Small intestine (tissue), 7 donors: ENCODE results near the gene MECR. TPM values are rescaled to one million over a fixed set of nuclear protein-coding genes. Genes with fewer than 3 reads are reported as not detected.

Experiments
- DNase-seq, 2 donors: peaks; one replicate each; pipeline versions ENCODE4 v3.0.0 to v3.0.0-alpha.2; 2013
- FAIRE-seq: peaks from 2 replicates; lab custom pipeline; 2012; peaks lifted over from hg19 to GRCh38; lab: Jason Lieb, UNC
- H3K27ac ChIP-seq, 3 donors: one replicate each; pipeline ENCODE4 v1.5.1; 2013; ENCODE audit warnings: low read length in 2 of 3, mild to moderate bottlenecking in 2 of 3, control low read depth in 1 of 3, inconsistent platforms in 1 of 3, low read depth in 1 of 3, moderate library complexity in 1 of 3
- H3K27me3 ChIP-seq, 3 donors: one replicate each; pipeline ENCODE4 v1.6.1; 2013; ENCODE audit warnings: low read length in 3 of 3, inconsistent platforms in 1 of 3; ENCODE audit not compliant: control insufficient read depth in 3 of 3, insufficient read depth in 3 of 3
- H3K36me3 ChIP-seq, 3 donors: one replicate each; pipeline ENCODE4 v1.6.1; 2013; ENCODE audit warnings: low read length in 3 of 3, inconsistent platforms in 1 of 3, low read depth in 1 of 3, mild to moderate bottlenecking in 1 of 3, moderate library complexity in 1 of 3; ENCODE audit not compliant: control insufficient read depth in 3 of 3, insufficient read depth in 2 of 3
- H3K4me1 ChIP-seq, 3 donors: one replicate each; pipeline ENCODE4 v1.6.1; 2013; ENCODE audit warnings: low read length in 2 of 3, inconsistent platforms in 1 of 3, low read depth in 1 of 3, mild to moderate bottlenecking in 1 of 3, moderate library complexity in 1 of 3; ENCODE audit not compliant: control insufficient read depth in 3 of 3, insufficient read depth in 2 of 3
- H3K4me3 ChIP-seq, 3 donors: one replicate each; pipeline ENCODE4 v1.5.1; 2013; ENCODE audit warnings: low read length in 3 of 3, control low read depth in 1 of 3, inconsistent platforms in 1 of 3, low read depth in 1 of 3, mild to moderate bottlenecking in 1 of 3, moderate library complexity in 1 of 3
- H3K9me3 ChIP-seq, 2 donors: one replicate each; pipeline ENCODE4 v1.6.1; 2013; ENCODE audit warnings: low read depth in 1 of 2, low read length in 1 of 2; ENCODE audit not compliant: control insufficient read depth in 2 of 2, insufficient read depth in 1 of 2
- WGBS, 3 donors: extraction: QIAGEN DNeasy Blood & Tissue Kit; methylation state at CpG; one replicate each; pipeline ENCODE4 v1.1.7; 2013; 5-methylcytosine and 5-hydroxymethylcytosine counted together
- polyA plus RNA-seq, 4 donors: library from polyadenylated mRNA; stranded (reverse) in 3 of 4; unstranded in 1 of 4; fragments of 200-250 nt in 3 of 4; fragments of 120-200 nt in 1 of 4; gene quantifications; one replicate each; pipeline versions ENCODE4 v1.2.1 to v1.2.3, GENCODE V29; 2013
- donor health status: healthy with polysubstance abuse.
- donor health status: control.
- donor health status: control.
- donor health status: Bipolar disorder and iron deficiency.
- donor health status: healthy.

Gene MECR
- polyA plus RNA-seq, 4 donors: 9.7 to 21.3 (median 19.6) TPM

DNA sequence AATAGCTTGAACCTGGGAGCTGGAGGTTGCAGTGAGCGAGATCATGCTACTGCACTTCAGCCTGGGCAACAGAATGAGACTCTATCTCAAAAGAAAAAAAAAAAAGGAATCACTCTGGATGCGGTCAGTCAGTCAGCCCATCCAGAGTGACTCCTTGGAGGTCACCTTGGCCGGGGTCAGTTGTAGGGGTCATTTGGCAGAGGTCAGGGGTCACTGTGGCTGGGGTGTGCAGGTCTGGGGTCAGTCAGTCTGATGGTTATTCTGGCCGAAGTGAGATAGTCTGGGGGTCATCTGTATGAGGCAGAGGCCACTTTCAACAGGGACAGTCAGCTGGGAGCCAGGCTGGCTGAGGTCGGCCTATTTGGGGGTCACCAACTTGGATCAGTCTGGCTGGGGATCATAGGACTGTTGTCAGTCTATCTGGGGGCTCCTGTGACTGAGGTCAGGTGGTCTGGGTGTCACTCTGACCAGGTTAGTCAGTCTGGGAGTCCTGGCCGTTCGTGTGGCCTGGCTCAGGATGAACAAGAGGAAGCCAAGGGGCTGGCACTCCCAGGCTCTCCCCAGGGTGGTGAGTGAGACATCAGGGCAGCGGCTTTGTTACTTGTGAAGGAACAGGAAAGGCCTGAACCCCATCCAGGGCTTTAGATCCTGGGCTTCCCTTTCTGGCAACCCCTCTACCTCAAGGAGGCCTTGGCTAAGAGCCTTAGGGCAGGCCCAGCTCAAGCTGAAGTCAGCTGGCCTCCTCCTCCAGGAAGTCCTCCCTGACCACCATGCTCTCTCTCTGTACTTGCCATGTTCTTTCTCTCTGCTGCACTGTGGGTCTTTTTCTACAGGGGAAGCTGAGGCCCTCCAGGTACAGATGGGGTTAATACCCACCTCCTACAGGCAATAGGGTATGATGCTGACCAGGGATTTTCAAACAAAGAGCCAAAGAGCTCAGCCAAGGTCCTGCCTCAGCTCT lies 20.7 kb upstream of the MECR start:
- no peaks in the 10 kb centered on the region for H3K27me3 ChIP-seq
- 76 to 83% (median 77%) methylated on average over 8 of the region's 8 CpGs for WGBS, 3 donors
- no peak overlapping the region for H3K4me3 ChIP-seq
- no peaks in the 10 kb centered on the region for H3K36me3 ChIP-seq
- FAIRE-seq: no peak
- H3K9me3 ChIP-seq: no peaks in the 10 kb centered on the region
- DNase-seq: no peak
- H3K4me1 ChIP-seq: no peaks in the 10 kb centered on the region
- no peak overlapping the region for H3K27ac ChIP-seq

DNA sequence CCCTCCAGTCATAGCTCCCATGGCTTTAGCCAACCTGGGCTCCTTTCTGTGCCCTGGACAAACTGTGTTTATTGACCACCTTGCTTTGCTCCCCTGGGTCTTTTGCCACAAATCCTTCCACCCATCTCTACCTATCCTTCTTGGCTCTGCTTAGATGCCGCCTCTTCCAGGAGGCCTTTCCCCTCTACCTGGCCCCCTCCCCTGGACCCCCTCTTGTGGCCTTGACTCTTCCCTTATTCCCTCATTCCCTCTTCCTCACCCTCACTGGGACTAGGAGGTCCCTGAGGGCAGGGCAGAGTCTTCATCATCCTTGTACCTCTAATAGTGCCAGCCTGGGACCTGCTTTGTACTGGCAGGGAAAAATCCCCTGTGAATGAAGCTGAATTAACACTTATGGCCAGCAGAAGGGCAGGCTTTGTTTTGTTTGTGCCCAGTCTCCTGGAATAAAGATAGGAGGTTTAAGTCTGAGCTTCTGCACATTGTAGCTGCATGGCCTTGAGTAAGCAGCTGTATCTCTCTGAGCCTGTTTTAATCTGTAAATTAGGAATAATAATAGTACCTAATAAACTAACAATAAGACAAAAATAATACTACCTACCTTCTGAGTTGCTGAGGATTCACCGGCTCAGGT lies 19.3 kb upstream of the MECR start:
- DNase-seq (no peak), FAIRE-seq (no peak)
- Histone ChIP-seq H3K27me3 (no peaks in the 10 kb centered on the region), H3K4me3 (no peak overlapping the region), H3K36me3 (no peaks in the 10 kb centered on the region), H3K9me3 (no peaks in the 10 kb centered on the region), H3K4me1 (no peaks in the 10 kb centered on the region), H3K27ac (no peak overlapping the region)
- WGBS, 3 donors: 86 to 99% (median 96%) methylated on average over 2 of the region's 2 CpGs

DNA sequence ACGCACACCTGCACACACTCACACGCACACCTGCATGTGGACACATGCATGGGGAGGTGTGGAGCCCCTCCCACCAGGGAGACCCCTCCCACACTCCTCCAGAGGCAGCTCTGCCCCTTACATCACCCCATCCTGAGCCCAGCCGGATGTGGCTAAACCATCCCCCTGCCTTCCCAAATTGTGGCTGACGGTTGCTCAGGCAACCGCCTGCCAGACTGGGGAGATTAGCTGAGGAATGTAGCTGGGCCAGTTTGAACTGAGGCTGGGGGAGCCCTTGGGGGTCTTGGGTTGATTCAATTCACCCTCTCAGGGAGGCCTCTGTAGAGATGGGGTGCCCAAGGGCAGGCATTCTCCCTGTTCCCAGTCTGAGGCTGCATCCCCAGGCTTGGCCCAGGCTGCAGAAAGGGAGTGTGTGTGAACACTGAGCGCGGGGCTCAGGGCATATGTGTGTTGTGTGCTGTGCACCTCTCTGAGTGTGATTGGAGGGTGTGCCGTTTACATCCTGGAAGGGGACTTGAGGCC lies 18.5 kb upstream of the MECR start:
- WGBS, 3 donors: 31 to 49% (median 43%) methylated on average over 8 of the region's 8 CpGs
- FAIRE-seq (no peak), DNase-seq (no peak)
- Histone ChIP-seq H3K9me3 (no peaks in the 10 kb centered on the region), H3K4me3 (no peak overlapping the region), H3K27ac (no peak overlapping the region), H3K36me3 (no peaks in the 10 kb centered on the region), H3K4me1 (no peaks in the 10 kb centered on the region), H3K27me3 (no peaks in the 10 kb centered on the region)

DNA sequence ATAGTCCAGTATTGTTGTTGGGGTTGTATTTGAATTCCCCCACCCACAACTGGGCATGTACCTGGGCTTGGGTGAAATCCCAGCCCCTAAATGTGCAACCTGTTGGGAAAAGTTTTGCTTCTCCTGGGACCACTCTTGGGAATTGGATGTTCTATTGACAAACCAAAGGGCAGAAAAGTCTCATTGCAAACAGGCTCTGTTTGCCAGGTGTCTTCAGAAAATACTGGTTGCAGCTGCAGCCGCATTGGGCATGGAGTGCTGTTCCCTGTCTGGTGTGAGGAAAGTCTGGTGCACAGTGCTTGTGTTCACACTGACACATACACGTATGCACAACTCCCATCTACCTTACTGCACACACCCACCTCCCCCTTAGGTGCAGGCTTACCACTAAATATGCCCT lies 17.7 kb upstream of the MECR start:
- Histone ChIP-seq H3K27ac (no peak overlapping the region), H3K4me1 (no peaks in the 10 kb centered on the region), H3K36me3 (no peaks in the 10 kb centered on the region), H3K4me3 (no peak overlapping the region), H3K27me3 (no peaks in the 10 kb centered on the region), H3K9me3 (no peaks in the 10 kb centered on the region)
- FAIRE-seq (no peak), DNase-seq (no peak)
- 40 to 74% (median 46%) methylated on average over 2 of the region's 2 CpGs for WGBS, 3 donors

DNA sequence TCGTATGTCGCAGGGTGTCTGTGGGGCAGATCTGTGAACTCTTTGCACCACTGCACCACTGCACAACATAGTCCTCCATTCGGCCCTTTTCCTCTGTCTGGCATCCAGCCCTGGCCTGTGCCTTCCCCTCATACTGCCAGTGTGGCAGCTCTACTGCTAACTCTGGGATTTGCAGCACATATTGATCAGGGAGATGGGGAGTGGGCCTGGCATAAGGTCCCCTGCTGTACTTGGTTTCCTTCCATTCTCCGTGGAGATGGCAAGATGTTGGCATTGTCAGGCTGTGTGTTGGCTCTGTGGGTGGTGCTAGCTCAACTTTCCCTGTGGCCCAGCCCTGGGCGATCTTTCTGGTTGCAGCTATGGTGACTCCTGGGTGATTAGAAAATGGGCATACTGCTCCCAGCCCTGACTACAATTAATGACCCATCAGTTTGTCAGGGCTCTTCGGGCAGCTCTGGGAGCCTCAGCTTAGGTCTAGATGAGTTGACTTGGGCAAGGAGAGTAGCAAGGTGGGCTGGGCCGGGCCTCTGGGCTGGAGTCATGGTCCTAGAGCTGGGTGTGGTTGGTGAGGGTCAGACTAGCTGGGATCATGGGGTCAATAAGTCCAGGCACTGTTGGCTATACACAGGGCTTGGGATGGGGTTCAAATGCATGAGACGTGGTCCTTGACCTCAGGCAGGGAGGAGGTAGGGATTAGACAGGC lies 17.0 kb upstream of the MECR start:
- no peaks in the 10 kb centered on the region for H3K4me1 ChIP-seq
- no peak for FAIRE-seq
- H3K27me3 ChIP-seq: peaks cover 0 to 1% (median 0%) of the 10 kb centered on the region in 3 donors
- H3K36me3 ChIP-seq: no peaks in the 10 kb centered on the region
- no peak overlapping the region for H3K27ac ChIP-seq
- WGBS, 3 donors: 76 to 84% (median 81%) methylated on average over 8 of the region's 8 CpGs
- no peaks in the 10 kb centered on the region for H3K9me3 ChIP-seq
- no peak overlapping the region for H3K4me3 ChIP-seq
- DNase-seq: no peak

DNA sequence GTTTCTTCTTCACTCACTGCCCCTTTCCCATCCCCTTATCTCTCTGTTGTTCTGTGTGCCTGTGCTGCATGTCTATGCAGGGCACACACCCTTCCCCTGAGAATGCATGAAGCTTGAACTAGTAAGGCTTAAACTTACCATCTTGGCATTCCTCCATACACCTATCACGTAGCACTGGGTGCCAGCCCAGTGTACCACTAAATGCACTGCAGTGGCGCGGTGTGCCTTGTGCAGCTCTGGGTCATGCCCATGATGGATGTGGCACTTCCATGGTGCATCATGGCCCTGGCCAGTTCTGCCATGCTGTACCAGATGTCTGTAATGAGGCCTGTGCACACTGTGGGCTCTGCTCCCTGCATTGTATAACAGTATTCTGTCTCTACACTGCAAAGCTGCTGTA lies 16.3 kb upstream of the MECR start:
- H3K9me3 ChIP-seq: no peaks in the 10 kb centered on the region
- H3K4me1 ChIP-seq: no peaks in the 10 kb centered on the region
- 67 to 80% (median 72%) methylated on average over 3 of the region's 3 CpGs for WGBS, 3 donors
- no peak overlapping the region for H3K4me3 ChIP-seq
- no peak for DNase-seq
- no peaks in the 10 kb centered on the region for H3K36me3 ChIP-seq
- H3K27me3 ChIP-seq: peaks cover 0 to 1% (median 0%) of the 10 kb centered on the region in 3 donors
- no peak overlapping the region for H3K27ac ChIP-seq
- FAIRE-seq: no peak

DNA sequence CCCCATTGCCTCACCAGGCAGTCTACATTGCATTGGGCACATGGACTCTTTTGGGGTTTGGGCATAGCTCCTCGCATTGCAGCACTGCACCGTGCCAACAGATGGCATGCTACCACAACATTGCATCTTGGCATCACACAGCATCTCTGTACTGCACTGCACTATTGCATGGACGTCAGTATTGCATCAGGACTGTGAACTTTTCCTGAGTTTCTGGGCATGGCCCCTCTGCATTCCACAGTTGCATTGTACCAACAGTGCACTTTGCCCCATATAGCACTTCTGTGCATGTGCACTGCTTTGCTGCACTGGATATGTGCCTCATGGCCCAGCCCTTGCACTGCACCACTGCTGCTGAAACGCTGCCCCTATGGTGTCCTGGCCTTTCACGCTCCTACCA lies 15.1 kb upstream of the MECR start:
- Histone ChIP-seq H3K4me3 (no peak overlapping the region), H3K4me1 (no peaks in the 10 kb centered on the region), H3K27ac (no peak overlapping the region), H3K9me3 (no peaks in the 10 kb centered on the region), H3K36me3 (no peaks in the 10 kb centered on the region), H3K27me3 (peaks cover 0 to 1% (median 0%) of the 10 kb centered on the region in 3 donors)
- 19 to 64% (median 41%) methylated on average over 5 of the region's 5 CpGs for WGBS, 3 donors
- no peak for FAIRE-seq
- DNase-seq: peak in 1 of 2 donors; percentile 17

DNA sequence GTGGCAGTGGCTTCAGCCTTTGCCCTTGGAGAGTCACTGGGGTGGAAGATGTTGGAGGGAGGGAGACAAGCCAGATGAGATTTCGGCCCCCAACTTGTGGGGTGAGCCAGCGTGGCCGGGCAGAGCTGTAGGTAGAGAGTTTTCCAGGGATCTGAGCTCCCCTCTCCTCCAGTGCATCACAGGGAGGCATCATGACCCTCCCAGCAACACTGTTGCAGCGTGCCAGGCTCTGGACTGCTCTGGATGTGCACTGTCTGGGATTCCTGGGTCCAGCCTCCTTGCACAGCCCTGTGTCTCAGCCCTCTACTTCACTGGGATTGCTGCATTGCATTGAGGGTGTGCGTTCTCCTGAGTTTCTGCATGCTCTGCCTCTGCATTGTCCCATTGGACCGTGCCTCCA lies 14.5 kb upstream of the MECR start:
- 63 to 71% (median 64%) methylated on average over 6 of the region's 6 CpGs for WGBS, 3 donors
- FAIRE-seq: no peak

More for the DNA sequence above, 14.5 kb upstream of the MECR start:
- Histone ChIP-seq H3K27ac (no peak overlapping the region), H3K4me3 (no peak overlapping the region), H3K27me3 (peaks cover 0 to 1% (median 0%) of the 10 kb centered on the region in 3 donors), H3K36me3 (no peaks in the 10 kb centered on the region), H3K9me3 (no peaks in the 10 kb centered on the region), H3K4me1 (no peaks in the 10 kb centered on the region)
- DNase-seq: no peak
